B cell (primary cell): ENCODE measurements around the gene RIPOR2. TPM values are rescaled to one million over a fixed set of nuclear protein-coding genes. Genes with fewer than 3 reads are reported as not detected.

Experiments
- ATAC-seq: fragments of 200-7000 bp; cut with Tn5 transposase; one replicate; pipeline ENCODE4 v1.10.0; 2021; ENCODE audit warnings: low read depth, mild to moderate bottlenecking, moderate number of reproducible peaks, moderate library complexity
- CTCF ChIA-PET: fragments of 350-600 bp; sonication (Branson Sonifier 250); formaldehyde crosslinking; loops from one replicate; lab custom pipeline; 2021; ENCODE audit warnings: antibody characterized with exemption, inconsistent platforms; lab: Charles Lee
- POLR2A ChIA-PET: fragments of 350-600 bp; sonication (Branson Sonifier 250); formaldehyde crosslinking; loops from one replicate; lab custom pipeline; 2021; ENCODE audit warnings: antibody characterized with exemption; lab: Charles Lee
- DNase-seq: peaks from one replicate; pipeline ENCODE4 v3.0.0; 2013
- H2AFZ ChIP-seq: 2 replicates; pipeline ENCODE4 v1.6.1; 2012; ENCODE audit warnings: mild to moderate bottlenecking, low read depth, low read length; ENCODE audit not compliant: insufficient read depth, poor library complexity, severe bottlenecking
- H3K27ac ChIP-seq, 2 donors: 1 replicate in 1 of 2; 2 replicates in 1 of 2; pipeline ENCODE4 v1.5.1; 2012 to 2013; ENCODE audit warnings: low read length in 2 of 2, mild to moderate bottlenecking in 2 of 2, moderate library complexity in 1 of 2
- H3K27me3 ChIP-seq, 4 experiments: fragments of 200-600 bp in 1 of 4; sonication (generic) in 1 of 4; replicated peaks in 1 of 4; 1 replicate in 2 of 4; 2 replicates in 2 of 4; pipeline versions ENCODE4 v1.6.1 to v1.7.0; 2013 to 2016; ENCODE audit warnings: low read length in 3 of 4, mild to moderate bottlenecking in 2 of 4, mixed read lengths in 1 of 4, moderate library complexity in 1 of 4; ENCODE audit not compliant: insufficient read depth in 4 of 4, control insufficient read depth in 3 of 4; ENCODE audit errors: control extremely low read depth in 1 of 4
- H3K36me3 ChIP-seq, 2 experiments: replicated peaks in 1 of 2; 1 replicate in 1 of 2; 2 replicates in 1 of 2; pipeline versions ENCODE4 v1.6.1 to v1.7.1; 2013; ENCODE audit warnings: low read length in 1 of 2; ENCODE audit not compliant: insufficient read depth in 2 of 2, control insufficient read depth in 1 of 2; ENCODE audit errors: control extremely low read depth in 1 of 2, extremely low read depth in 1 of 2
- H3K4me1 ChIP-seq, 2 donors: fragments of 200-600 bp in 1 of 2; sonication (generic) in 1 of 2; 1 replicate in 1 of 2; 2 replicates in 1 of 2; pipeline versions ENCODE4 v1.5.1 to v1.6.1; 2013 to 2017; ENCODE audit warnings: low read length in 2 of 2; ENCODE audit not compliant: control insufficient read depth in 2 of 2, insufficient read depth in 2 of 2
- H3K4me2 ChIP-seq: replicated peaks from 2 replicates; pipeline ENCODE3; 2012; ENCODE audit warnings: mild to moderate bottlenecking, low read depth, low read length; ENCODE audit not compliant: poor library complexity, severe bottlenecking
- H3K4me3 ChIP-seq, 5 experiments: fragments of 200-600 bp in 1 of 5; sonication (generic) in 1 of 5; 1 replicate in 3 of 5; 2 replicates in 2 of 5; pipeline versions ENCODE4 v1.5.1 to v1.7.0; 2011 to 2016; ENCODE audit warnings: low read length in 4 of 5, mild to moderate bottlenecking in 4 of 5, low read depth in 2 of 5, control low read depth in 1 of 5, moderate library complexity in 1 of 5; ENCODE audit not compliant: insufficient read depth in 1 of 5; ENCODE audit errors: control extremely low read depth in 1 of 5, extremely low read depth in 1 of 5
- H3K79me2 ChIP-seq: fragments of 200-600 bp; sonication (generic); one replicate; pipeline ENCODE4 v1.6.0; 2016; ENCODE audit warnings: low read length; ENCODE audit not compliant: control insufficient read depth, insufficient read depth
- H3K9ac ChIP-seq: fragments of 200-600 bp; sonication (generic); 2 replicates; pipeline ENCODE4 v1.6.1; 2017; ENCODE audit warnings: mild to moderate bottlenecking, low read length, moderate library complexity
- H3K9me3 ChIP-seq, 3 donors: one replicate each; pipeline versions ENCODE4 v1.6.1 to v1.7.1; 2013; ENCODE audit warnings: low read length in 2 of 3; ENCODE audit not compliant: control insufficient read depth in 2 of 3, insufficient read depth in 1 of 3; ENCODE audit errors: control extremely low read depth in 1 of 3
- H4K20me1 ChIP-seq: 2 replicates; pipeline ENCODE4 v1.6.0; 2012; ENCODE audit warnings: mild to moderate bottlenecking, low read length; ENCODE audit not compliant: insufficient read depth, control insufficient read depth, poor library complexity, severe bottlenecking
- H3K27ac Mint-ChIP-seq: one replicate; pipeline ENCODE4 v1.8.0; 2021; ENCODE audit warnings: mixed read lengths
- H3K27me3 Mint-ChIP-seq: one replicate; pipeline ENCODE4 v1.8.0; 2021; ENCODE audit warnings: mixed read lengths
- H3K4me1 Mint-ChIP-seq: one replicate; pipeline ENCODE4 v1.8.0; 2021; ENCODE audit warnings: mixed read lengths
- H3K4me3 Mint-ChIP-seq: one replicate; pipeline ENCODE4 v1.8.0; 2021; ENCODE audit warnings: mixed read lengths
- H3K9me3 Mint-ChIP-seq: one replicate; pipeline ENCODE4 v1.8.0; 2022; ENCODE audit warnings: mixed read lengths; ENCODE audit not compliant: insufficient read depth
- EZH2 ChIP-seq: IDR thresholded peaks from 2 replicates; pipeline ENCODE4 v1.6.1; 2012; ENCODE audit warnings: borderline replicate concordance, low read depth, mild to moderate bottlenecking, moderate library complexity, low read length; ENCODE audit not compliant: insufficient read depth, poor library complexity, severe bottlenecking
- WGBS: methylation state at CpG from one replicate; pipeline ENCODE4 v1.1.5; 2013; ENCODE audit warnings: missing lambda C conversion rate; ENCODE audit not compliant: insufficient coverage; 5-methylcytosine and 5-hydroxymethylcytosine counted together
- intact Hi-C: fragments of 100-400 bp; cut with micrococcal nuclease; formaldehyde crosslinking; loops from one replicate; pipeline ENCODE4 v1.10.0; 2022
- polyA plus RNA-seq: library from polyadenylated mRNA; depleted of rRNA; stranded (reverse); fragments of >200 nt; gene quantifications from 2 replicates; pipeline ENCODE4 v1.2.3, GENCODE V29; 2012
- total RNA-seq, 2 donors: library from RNA; stranded (reverse); fragments of 120-200 nt in 1 of 2; gene quantifications; 1 replicate in 1 of 2; 2 replicates in 1 of 2; pipeline versions ENCODE4 v1.2.3 to v1.2.4, GENCODE V29; 2013 to 2022
- TF ChIP-seq, protein P1 (sequence below): fragments of 200-600 bp; IDR thresholded peaks from one replicate; pipeline ENCODE4 v1.8.0; 2022; ENCODE audit warnings: antibody characterized with exemption, mild to moderate bottlenecking

RIPOR2 gene
- total and polyA plus RNA-seq, 2 donors (not counting 1 experiment from before 2014, with no cell fraction given): 300 to 430 TPM

DNA sequence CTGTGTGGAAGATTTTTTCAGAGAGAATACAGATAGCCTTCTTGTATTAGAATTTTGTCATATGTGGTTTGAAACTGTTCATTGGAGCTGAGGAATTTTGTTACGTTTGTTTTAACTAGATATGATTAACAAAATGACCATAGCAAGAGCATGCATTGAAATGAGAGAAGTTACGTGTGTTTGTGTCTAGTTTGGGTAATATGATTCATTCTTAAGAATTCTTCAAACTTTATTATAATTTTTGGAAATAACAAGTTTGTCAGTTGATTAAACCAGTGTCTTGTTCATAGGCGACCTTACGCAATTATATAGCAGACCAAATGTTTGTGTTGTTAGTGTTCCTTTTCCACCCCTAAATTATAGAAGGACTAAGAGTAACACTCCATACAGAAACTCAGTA is 155.6 kb downstream of the RIPOR2 start:
- Histone ChIP-seq H3K4me2 (no peak overlapping the region), H3K36me3 (peaks cover 3 to 20% of the 10 kb centered on the region in 2 experiments), H3K4me3 (no peak overlapping the region), H3K9ac (no peak overlapping the region), H3K4me1 (peaks cover 14 to 16% of the 10 kb centered on the region in 2 donors), H2AFZ (no peak overlapping the region), H3K27ac (no peak overlapping the region), H4K20me1 (no peaks in the 10 kb centered on the region), H3K27me3 (no peaks in the 10 kb centered on the region), H3K79me2 (peaks cover 43% of the 10 kb centered on the region), H3K9me3 (no peaks in the 10 kb centered on the region)
- ChIA-PET POLR2A (no interaction called here), CTCF (no interaction called here)
- DNase-seq (no peak), ATAC-seq (no peak)
- Mint-ChIP-seq H3K4me3 (no peak overlapping the region), H3K27ac (no peak overlapping the region), H3K9me3 (no peaks in the 10 kb centered on the region), H3K4me1 (peaks cover 22% of the 10 kb centered on the region), H3K27me3 (no peaks in the 10 kb centered on the region)
- intact Hi-C loops: no loop called here
- no CpG with 5 or more reads among the region's 4 CpGs for WGBS
- TF ChIP-seq, protein P1, sequence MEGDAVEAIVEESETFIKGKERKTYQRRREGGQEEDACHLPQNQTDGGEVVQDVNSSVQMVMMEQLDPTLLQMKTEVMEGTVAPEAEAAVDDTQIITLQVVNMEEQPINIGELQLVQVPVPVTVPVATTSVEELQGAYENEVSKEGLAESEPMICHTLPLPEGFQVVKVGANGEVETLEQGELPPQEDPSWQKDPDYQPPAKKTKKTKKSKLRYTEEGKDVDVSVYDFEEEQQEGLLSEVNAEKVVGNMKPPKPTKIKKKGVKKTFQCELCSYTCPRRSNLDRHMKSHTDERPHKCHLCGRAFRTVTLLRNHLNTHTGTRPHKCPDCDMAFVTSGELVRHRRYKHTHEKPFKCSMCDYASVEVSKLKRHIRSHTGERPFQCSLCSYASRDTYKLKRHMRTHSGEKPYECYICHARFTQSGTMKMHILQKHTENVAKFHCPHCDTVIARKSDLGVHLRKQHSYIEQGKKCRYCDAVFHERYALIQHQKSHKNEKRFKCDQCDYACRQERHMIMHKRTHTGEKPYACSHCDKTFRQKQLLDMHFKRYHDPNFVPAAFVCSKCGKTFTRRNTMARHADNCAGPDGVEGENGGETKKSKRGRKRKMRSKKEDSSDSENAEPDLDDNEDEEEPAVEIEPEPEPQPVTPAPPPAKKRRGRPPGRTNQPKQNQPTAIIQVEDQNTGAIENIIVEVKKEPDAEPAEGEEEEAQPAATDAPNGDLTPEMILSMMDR: no peak
- no peak for TF ChIP-seq EZH2

DNA sequence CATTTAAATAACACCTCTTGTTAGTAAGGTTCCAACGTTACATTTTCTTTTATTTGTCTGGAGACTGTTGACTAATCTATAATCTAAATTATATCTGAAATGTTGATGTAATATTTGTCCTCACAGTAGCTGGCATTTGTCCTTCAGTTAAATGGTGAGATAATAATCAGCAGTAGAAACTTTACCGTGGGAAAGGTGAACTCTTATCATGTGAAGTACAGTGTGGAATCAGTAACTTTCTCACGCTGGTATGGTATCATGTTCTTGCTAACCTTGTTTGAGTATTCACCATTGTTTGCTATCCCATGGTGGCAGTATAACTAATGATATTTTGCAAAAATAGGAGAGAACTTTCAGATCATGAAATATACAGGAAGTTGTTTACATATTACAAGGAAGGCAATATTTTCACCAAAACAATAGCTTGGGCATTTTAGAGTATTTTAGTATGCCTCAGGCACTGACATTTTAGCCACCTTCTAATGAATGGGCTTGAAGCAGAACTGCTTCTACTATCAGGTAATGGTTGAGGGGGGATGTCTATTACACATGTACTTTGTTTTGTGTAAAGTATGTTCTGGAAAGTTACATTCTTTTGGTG is 156.2 kb downstream of the RIPOR2 start:
- Histone ChIP-seq H3K4me3 (no peak overlapping the region), H3K4me1 (peaks cover 14 to 17% of the 10 kb centered on the region in 2 donors), H3K4me2 (no peak overlapping the region), H3K9me3 (no peaks in the 10 kb centered on the region), H4K20me1 (no peaks in the 10 kb centered on the region), H3K36me3 (peaks cover 2 to 18% of the 10 kb centered on the region in 2 experiments), H3K27me3 (no peaks in the 10 kb centered on the region), H2AFZ (no peak overlapping the region), H3K27ac (no peak overlapping the region), H3K9ac (no peak overlapping the region), H3K79me2 (peaks cover 43% of the 10 kb centered on the region)
- no peak overlapping the region for H3K4me3 Mint-ChIP-seq
- ChIA-PET POLR2A (interaction anchor here (0.5 kb wide), 1 partner anchor 337 kb away, joined by 4 read pairs; no protein-coding TSS in a partner anchor), CTCF (interaction anchor here (1.6 kb wide), 1 partner anchor 291 kb away, joined by 4 read pairs; no protein-coding TSS in a partner anchor)
- TF ChIP-seq EZH2: no peak
- TF ChIP-seq, protein P1: no peak
- peaks cover 26% of the 10 kb centered on the region for H3K4me1 Mint-ChIP-seq
- ATAC-seq (no peak), DNase-seq (no peak)
- intact Hi-C loops: loop anchor here (5.0 kb wide), 1 partner anchor 257 kb away; no protein-coding TSS in a partner anchor
- H3K27ac Mint-ChIP-seq: no peak overlapping the region
- H3K9me3 Mint-ChIP-seq: no peaks in the 10 kb centered on the region
- H3K27me3 Mint-ChIP-seq: no peaks in the 10 kb centered on the region
- 81% methylated on average over 2 of the region's 3 CpGs for WGBS
